Spleen (tissue), 13 donors: Measurements from ENCODE around the gene RFNG. TPM values are rescaled to one million over a fixed set of nuclear protein-coding genes. Genes with fewer than 3 reads are reported as not detected.

Experiments used
- DNase-seq: peaks from one replicate; pipeline ENCODE4 v3.0.0-alpha.2; 2020
- H3K27ac ChIP-seq, 8 donors: fragments of 200-600 bp; sonication (generic) in 7 of 8; 1 replicate in 4 of 8; 2 replicates in 4 of 8; pipeline versions ENCODE4 v1.5.0 to v1.8.0; 2016 to 2021; ENCODE audit warnings: inconsistent platforms in 4 of 8, mild to moderate bottlenecking in 4 of 8, moderate library complexity in 1 of 8
- H3K27me3 ChIP-seq, 7 donors: fragments of 200-600 bp; sonication (generic) in 6 of 7; replicated peaks in 1 of 7; 1 replicate in 4 of 7; 2 replicates in 3 of 7; pipeline versions ENCODE4 v1.5.0 to v1.8.0; 2016 to 2021; ENCODE audit warnings: inconsistent platforms in 3 of 7, mild to moderate bottlenecking in 1 of 7
- H3K36me3 ChIP-seq, 6 donors: fragments of 200-600 bp; sonication (generic) in 5 of 6; 1 replicate in 4 of 6; 2 replicates in 2 of 6; pipeline versions ENCODE4 v1.5.0 to v1.8.0; 2016 to 2021; ENCODE audit warnings: inconsistent platforms in 2 of 6
- H3K4me1 ChIP-seq, 6 donors: fragments of 200-600 bp; sonication (generic) in 5 of 6; 1 replicate in 3 of 6; 2 replicates in 3 of 6; pipeline versions ENCODE4 v1.5.0 to v1.8.0; 2016 to 2021; ENCODE audit warnings: inconsistent platforms in 3 of 6
- H3K4me3 ChIP-seq, 8 donors: fragments of 200-600 bp; sonication (generic) in 7 of 8; 1 replicate in 4 of 8; 2 replicates in 4 of 8; pipeline versions ENCODE4 v1.5.0 to v1.8.0; 2016 to 2021; ENCODE audit warnings: inconsistent platforms in 4 of 8, mild to moderate bottlenecking in 4 of 8, moderate library complexity in 2 of 8
- H3K9me3 ChIP-seq, 8 donors: fragments of 200-600 bp; sonication (generic) in 7 of 8; 1 replicate in 4 of 8; 2 replicates in 4 of 8; pipeline versions ENCODE4 v1.5.0 to v1.8.0; 2016 to 2021; ENCODE audit warnings: inconsistent platforms in 4 of 8
- POLR2A ChIP-seq, 3 donors: fragments of 450-650 bp; IDR thresholded peaks; one replicate each; pipeline ENCODE4 v1.5.1; 2017; ENCODE audit warnings: antibody characterized with exemption in 3 of 3, mild to moderate bottlenecking in 1 of 3
- POLR2AphosphoS5 ChIP-seq, 3 donors: sonication (generic); formaldehyde crosslinking; IDR thresholded peaks; one replicate each; pipeline ENCODE4 v1.5.1; 2017; ENCODE audit warnings: antibody characterized with exemption in 3 of 3
- WGBS, 5 donors: extraction: QIAGEN DNeasy Blood & Tissue Kit in 3 of 5; methylation state at CpG; one replicate each; pipeline versions ENCODE4 v1.1.5 to v1.1.7; 2013 to 2018; 5-methylcytosine and 5-hydroxymethylcytosine counted together
- intact Hi-C: fragments of 100-400 bp; cut with DNase I; formaldehyde crosslinking; loops from one replicate; pipeline ENCODE4 v1.15.0; 2023; ENCODE audit warnings: low total_unique reads
- long read RNA-seq, 2 donors: transcript quantifications; one replicate each; lab custom pipeline, GENCODE V29; 2026
- polyA plus RNA-seq, 3 donors: library from polyadenylated mRNA; stranded (reverse); fragments of 200-250 nt; gene quantifications; one replicate each; pipeline ENCODE4 v1.2.1, GENCODE V29; 2013
- total RNA-seq, 7 donors: library from RNA; depleted of rRNA in 3 of 7; stranded (reverse); fragments of >200 nt in 3 of 7; fragmentation: NEBNext Ultra II Directional in 4 of 7; extraction: Animal tissue kit (Norgen Biotek cat#: 25700) in 4 of 7; gene quantifications; one replicate each; pipeline versions ENCODE4 v1.1.0 to v1.2.1, GENCODE V29; 2016 to 2021
- TF ChIP-seq, protein P1 (sequence below), 11 experiments: fragments of 200-600 bp in 7 of 11; fragments of 450-650 bp in 4 of 11; sonication (generic) in 4 of 11; IDR thresholded peaks in 8 of 11; conservative IDR thresholded peaks in 3 of 11; 1 replicate in 7 of 11; 2 replicates in 4 of 11; pipeline versions ENCODE4 v1.4.0 to v1.8.0; 2016 to 2021; ENCODE audit warnings: antibody characterized with exemption in 11 of 11, inconsistent platforms in 4 of 11, mild to moderate bottlenecking in 1 of 11
- donor health status: healthy with polysubstance abuse.
- donor health status: DM: no; HTN: no; CAD: no; lungs with moderate emphysema.
- donor health status: DM: no; HTN: no; CAD: no.
- donor health status: Bipolar disorder and iron deficiency.
- donor health status: healthy.
- donor health status: DM: no; HTN: no; CAD: no.
- donor health status: DM: yes; HTN: yes; CAD: no.

RFNG gene, protein sequence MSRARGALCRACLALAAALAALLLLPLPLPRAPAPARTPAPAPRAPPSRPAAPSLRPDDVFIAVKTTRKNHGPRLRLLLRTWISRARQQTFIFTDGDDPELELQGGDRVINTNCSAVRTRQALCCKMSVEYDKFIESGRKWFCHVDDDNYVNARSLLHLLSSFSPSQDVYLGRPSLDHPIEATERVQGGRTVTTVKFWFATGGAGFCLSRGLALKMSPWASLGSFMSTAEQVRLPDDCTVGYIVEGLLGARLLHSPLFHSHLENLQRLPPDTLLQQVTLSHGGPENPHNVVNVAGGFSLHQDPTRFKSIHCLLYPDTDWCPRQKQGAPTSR
- total RNA-seq (10 to 100 TPM; 21.4 to 36.3 (median 26.0) TPM), polyA plus RNA-seq (10 to 100 TPM; 24.5 to 42.3 (median 41.5) TPM)
- long read RNA-seq, donor 1, transcript RFNG-201 (8 exons, 1,828 nt) = minor isoform, 12 of 26 reads
- long read RNA-seq, donor 1, transcript RFNG-209 (1 exons, 2,886 nt) = major isoform, 13 of 26 reads
- long read RNA-seq, donor 1, partial matches to known transcripts = 0 of 26 reads
- long read RNA-seq, donor 1, other reads (novel, unspliced or antisense) = 0 of 26 reads
- long read RNA-seq, donor 2, transcript RFNG-201 (8 exons, 1,828 nt) = major isoform, 8 of 14 reads
- long read RNA-seq, donor 2, transcript RFNG-209 (1 exons, 2,886 nt) = minor isoform, 5 of 14 reads
- long read RNA-seq, donor 2, partial matches to known transcripts = 0 of 14 reads
- long read RNA-seq, donor 2, other reads (novel, unspliced or antisense) = 0 of 14 reads

DNA sequence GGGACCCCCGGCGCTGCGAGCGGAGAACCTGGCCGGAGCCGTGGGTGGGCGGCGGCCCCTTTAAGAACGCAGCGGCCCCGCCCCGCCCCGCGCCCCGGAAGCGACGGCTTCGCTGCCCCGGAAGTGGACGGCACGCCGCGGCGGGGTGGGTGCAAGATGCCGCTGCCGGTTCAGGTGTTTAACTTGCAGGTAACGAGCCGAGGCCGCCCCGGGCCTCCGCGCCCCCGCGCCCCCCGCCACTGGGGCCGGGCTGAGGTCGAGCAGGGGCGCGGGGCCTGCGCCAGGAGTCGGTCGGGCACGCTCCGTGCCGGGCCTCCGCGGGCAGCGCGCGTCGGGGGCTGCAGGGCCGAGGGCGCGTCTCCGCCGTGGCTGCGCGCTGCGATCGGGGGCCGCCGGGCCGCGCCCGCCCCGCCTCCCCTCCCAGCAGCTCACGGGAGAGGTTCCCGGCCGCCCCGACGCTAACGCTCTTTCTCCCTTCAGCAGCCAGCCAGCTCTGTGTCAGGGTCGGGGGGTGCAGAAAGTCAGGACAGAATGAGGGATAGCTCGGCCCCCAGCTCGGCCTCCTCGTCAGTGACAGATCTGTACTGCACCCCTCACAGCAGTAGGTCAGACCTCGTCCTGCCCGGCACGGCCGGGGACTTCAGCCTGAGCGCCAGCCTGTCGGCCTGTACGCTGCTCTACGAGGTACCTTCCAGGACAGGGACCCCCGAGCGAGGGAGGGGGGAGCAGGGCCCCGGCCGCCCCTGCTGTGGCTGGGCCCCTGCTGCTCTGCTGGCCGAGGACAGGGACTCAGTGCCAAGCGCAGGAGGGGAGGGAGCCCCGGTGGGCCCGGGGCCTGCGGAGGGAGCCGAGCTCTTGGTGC is at the start of gene RFNG, which contains the start of gene GPS1:
Gene RFNG, minus strand, starts transcription at position 36 of the 862 bp plus-strand sequence. CDS start 45 bp downstream, outside the sequence.
Gene GPS1, plus strand, starts transcription at position 123 of the 862 bp plus-strand sequence. Its CDS starts 34 bp downstream, at position 157.
- no peaks in the 10 kb centered on the region for H3K9me3 ChIP-seq
- TF ChIP-seq POLR2A (IDR thresholded peaks at IDR 0.05) = no peak
- TF ChIP-seq, protein P1, sequence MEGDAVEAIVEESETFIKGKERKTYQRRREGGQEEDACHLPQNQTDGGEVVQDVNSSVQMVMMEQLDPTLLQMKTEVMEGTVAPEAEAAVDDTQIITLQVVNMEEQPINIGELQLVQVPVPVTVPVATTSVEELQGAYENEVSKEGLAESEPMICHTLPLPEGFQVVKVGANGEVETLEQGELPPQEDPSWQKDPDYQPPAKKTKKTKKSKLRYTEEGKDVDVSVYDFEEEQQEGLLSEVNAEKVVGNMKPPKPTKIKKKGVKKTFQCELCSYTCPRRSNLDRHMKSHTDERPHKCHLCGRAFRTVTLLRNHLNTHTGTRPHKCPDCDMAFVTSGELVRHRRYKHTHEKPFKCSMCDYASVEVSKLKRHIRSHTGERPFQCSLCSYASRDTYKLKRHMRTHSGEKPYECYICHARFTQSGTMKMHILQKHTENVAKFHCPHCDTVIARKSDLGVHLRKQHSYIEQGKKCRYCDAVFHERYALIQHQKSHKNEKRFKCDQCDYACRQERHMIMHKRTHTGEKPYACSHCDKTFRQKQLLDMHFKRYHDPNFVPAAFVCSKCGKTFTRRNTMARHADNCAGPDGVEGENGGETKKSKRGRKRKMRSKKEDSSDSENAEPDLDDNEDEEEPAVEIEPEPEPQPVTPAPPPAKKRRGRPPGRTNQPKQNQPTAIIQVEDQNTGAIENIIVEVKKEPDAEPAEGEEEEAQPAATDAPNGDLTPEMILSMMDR (IDR thresholded peaks at IDR 0.05 in 8 of 11, conservative IDR thresholded peaks at IDR 0.05 in 3 of 11) = no peak
- TF ChIP-seq POLR2AphosphoS5 (IDR thresholded peaks at IDR 0.05) = peak; percentile 82 to 87 (median 84)
- H3K4me1 ChIP-seq = peaks cover 20 to 73% (median 42%) of the 10 kb centered on the region in 6 donors
- WGBS, 5 donors = 0 to 1% (median 1%) methylated on average over 17 to 94 of the region's 94 CpGs
- peak within 1 kb of the TSS; percentile 69 to 94 (median 78) for H3K4me3 ChIP-seq
- H3K27me3 ChIP-seq = no peaks in the 10 kb centered on the region
- peak; percentile 96 for DNase-seq
- peak within 1 kb of the TSS in 7 of 8 donors; percentile 46 to 86 (median 70) for H3K27ac ChIP-seq
- peaks cover 0 to 70% (median 43%) of the 10 kb centered on the region in 6 donors for H3K36me3 ChIP-seq
- intact Hi-C loops = no loop called here

DNA sequence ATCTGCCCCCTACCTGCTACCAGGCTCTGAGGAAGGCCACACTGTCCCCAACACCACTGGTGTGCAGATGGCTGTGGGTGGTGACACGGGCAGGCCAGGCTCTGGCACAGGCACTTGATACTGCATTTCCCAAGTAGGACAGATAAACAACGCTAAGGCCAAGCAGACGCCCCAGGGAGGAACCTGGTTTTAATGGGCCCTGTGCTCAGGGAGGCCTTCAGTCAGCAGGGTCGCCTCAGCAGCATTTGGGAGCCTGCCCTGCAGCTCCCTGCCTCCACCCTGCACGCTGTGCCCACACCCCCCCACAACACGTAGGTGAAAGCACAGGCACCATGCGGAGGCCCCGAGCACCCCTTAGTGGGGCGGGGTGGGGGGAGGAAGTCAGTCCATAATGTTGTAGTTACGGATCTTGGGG is 49.7 kb upstream of the RFNG start:
- Histone ChIP-seq H3K27ac (peak overlapping the region in 1 of 8 donors; percentile 11), H3K36me3 (no peaks in the 10 kb centered on the region), H3K27me3 (no peaks in the 10 kb centered on the region), H3K4me3 (no peak overlapping the region), H3K4me1 (peaks cover 27 to 70% (median 54%) of the 10 kb centered on the region in 6 donors), H3K9me3 (no peaks in the 10 kb centered on the region)
- DNase-seq = no peak
- 80 to 90% (median 83%) methylated on average over 1 to 10 of the region's 10 CpGs for WGBS, 5 donors
- TF ChIP-seq POLR2AphosphoS5 (IDR thresholded peaks at IDR 0.05) (peak in 1 of 3 donors; percentile 34), POLR2A (IDR thresholded peaks at IDR 0.05) (no peak)
- intact Hi-C loops = loop anchor here (10.0 kb wide), 1 partner anchor 57 kb away; no protein-coding TSS in a partner anchor

DNA sequence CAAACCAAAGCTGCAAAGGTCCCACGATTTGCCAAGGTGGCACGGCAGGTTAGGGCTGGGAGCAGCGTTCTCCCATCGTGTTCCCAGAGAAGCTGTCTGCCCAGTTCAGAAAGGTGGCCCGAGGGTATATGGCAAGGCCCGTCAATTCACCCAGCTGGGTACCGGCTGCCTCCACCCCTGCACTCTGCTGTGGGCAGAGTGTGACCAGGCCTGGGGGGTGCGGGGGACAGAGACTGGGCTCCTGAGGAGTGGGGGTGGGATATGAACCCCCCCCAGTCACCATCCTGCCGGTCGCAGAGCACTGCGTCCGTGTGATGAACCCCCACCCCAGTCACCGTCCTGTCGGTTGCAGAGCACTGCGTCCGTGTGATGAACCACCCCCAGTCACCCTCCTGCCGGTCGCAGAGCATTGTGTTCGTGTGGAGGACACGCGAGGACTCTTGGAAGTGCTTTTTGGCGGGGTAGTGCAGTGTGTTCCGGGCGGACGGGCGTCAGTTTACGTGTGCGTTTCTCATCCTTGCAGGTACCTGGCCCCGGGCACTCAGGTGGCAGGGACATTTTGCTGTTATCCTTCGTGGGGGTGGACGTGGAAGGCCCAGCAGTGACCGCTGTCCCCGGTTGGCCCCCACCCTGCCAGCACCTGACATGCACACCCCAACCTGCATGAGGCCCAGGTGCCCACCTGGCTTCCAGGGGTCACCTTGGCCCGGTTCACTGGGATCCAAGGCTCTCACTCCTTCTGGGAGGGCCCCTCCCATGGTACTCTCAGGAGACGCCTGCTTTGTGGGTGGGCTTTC is 49.1 kb upstream of the RFNG start:
- WGBS, 5 donors = 90 to 95% (median 92%) methylated on average over 31 to 35 of the region's 35 CpGs
- H3K9me3 ChIP-seq = no peaks in the 10 kb centered on the region
- no peaks in the 10 kb centered on the region for H3K27me3 ChIP-seq
- peaks cover 0 to 5% (median 0%) of the 10 kb centered on the region in 6 donors for H3K36me3 ChIP-seq
- H3K27ac ChIP-seq = peak overlapping the region in 2 of 8 donors; percentile 97 to 99
- no peak overlapping the region for H3K4me3 ChIP-seq
- intact Hi-C loops = loop anchor here (10.0 kb wide), 1 partner anchor 56 kb away; no protein-coding TSS in a partner anchor
- H3K4me1 ChIP-seq = peaks cover 23 to 70% (median 52%) of the 10 kb centered on the region in 6 donors
- TF ChIP-seq, protein P1 (IDR thresholded peaks at IDR 0.05 in 8 of 11, conservative IDR thresholded peaks at IDR 0.05 in 3 of 11) = no peak
- no peak for TF ChIP-seq POLR2A (IDR thresholded peaks at IDR 0.05)
- peak in 1 of 3 donors; percentile 8 for TF ChIP-seq POLR2AphosphoS5 (IDR thresholded peaks at IDR 0.05)
- DNase-seq = no peak
